NT2/D1 (cell line): ENCODE data around the gene YAP1.
A peak's percentile ranks its signal among the peaks of the same experiment; 100 is the strongest.
"Not testable (repeated sequence)": the region's sequence is repeated elsewhere in the genome, so short reads cannot be mapped to it uniquely, and the experiment has no call there.

Experiments
- DNase-seq: peaks from one replicate; pipeline ENCODE4 v3.0.0-alpha.2; 2011; ENCODE audit warnings: low read depth, low spot score
- H3K27me3 ChIP-seq: 2 replicates; pipeline ENCODE4 v1.6.0; 2011; ENCODE audit warnings: mild to moderate bottlenecking; ENCODE audit not compliant: insufficient read length, insufficient read depth
- H3K36me3 ChIP-seq: 2 replicates; pipeline ENCODE4 v1.6.1; 2011; ENCODE audit warnings: mild to moderate bottlenecking, low read length, mixed read lengths; ENCODE audit not compliant: insufficient read depth, insufficient read length
- H3K4me1 ChIP-seq: 2 replicates; pipeline ENCODE4 v1.5.1; 2011; ENCODE audit not compliant: insufficient read depth, insufficient read length
- H3K4me3 ChIP-seq: 2 replicates; pipeline ENCODE4 v1.5.1; 2011; ENCODE audit warnings: low read depth; ENCODE audit not compliant: insufficient read length
- H3K9ac ChIP-seq: 2 replicates; pipeline ENCODE4 v1.6.0; 2011; ENCODE audit warnings: low read depth; ENCODE audit not compliant: insufficient read length
- H3K9me3 ChIP-seq: 2 replicates; pipeline ENCODE4 v1.5.1; 2011; ENCODE audit warnings: mild to moderate bottlenecking, low read length; ENCODE audit not compliant: insufficient read depth
- SUZ12 ChIP-seq: IDR thresholded peaks from 2 replicates; pipeline ENCODE4 v1.6.1; 2011; ENCODE audit not compliant: insufficient read length, insufficient read depth; ENCODE audit errors: extremely low read depth
- YY1 ChIP-seq: IDR thresholded peaks from 2 replicates; pipeline ENCODE4 v1.6.1; 2011; ENCODE audit not compliant: insufficient read length, insufficient read depth
- ZNF274 ChIP-seq: IDR thresholded peaks from 2 replicates; pipeline ENCODE4 v1.6.1; 2011; ENCODE audit warnings: mild to moderate bottlenecking, low read depth, low read length

Gene YAP1

DNA sequence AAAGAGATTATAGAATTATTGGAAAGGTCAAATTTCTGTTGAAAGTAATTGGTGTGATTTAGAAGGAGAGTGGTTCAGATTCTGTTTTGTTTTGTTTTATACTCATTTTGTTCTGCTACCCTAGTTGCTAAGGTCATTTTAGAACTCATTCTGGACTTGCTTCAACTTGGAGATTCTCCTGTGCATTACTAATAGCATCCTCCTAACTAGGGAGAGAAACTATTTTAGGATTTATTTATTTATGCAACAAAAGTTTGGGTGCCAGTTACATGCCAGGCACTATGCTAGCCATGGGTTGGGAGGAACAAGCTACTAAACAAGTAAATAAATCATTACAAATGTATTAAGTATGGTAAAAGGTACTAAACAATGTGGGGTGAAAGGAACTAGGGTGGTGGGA is 84.0 kb downstream of the YAP1 start:
- no peaks in the 10 kb centered on the region for H3K36me3 ChIP-seq
- DNase-seq, result no peak

DNA sequence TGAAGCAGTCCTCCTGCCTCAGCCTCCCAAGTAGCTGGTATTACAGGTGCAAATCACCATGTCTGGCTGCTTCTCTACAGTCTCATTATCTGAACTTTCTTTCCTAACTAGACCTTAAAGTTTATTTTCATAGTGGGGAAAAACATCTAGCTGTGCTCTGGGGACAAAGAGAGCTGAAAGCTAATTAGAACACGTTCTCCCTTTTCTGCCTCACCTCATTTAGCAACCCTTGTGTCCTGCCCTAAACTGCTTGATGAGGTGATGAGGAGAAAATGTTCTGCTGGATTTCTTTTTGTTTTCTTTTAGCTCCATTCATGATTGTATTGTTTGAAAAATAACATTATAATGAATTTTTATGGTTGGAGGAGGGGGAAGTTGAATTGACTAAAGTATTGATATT is 84.7 kb downstream of the YAP1 start:
- TF ChIP-seq YY1, result no peak
- TF ChIP-seq SUZ12, result no peak
- no peak for TF ChIP-seq ZNF274
- no peaks in the 10 kb centered on the region for H3K36me3 ChIP-seq
- peaks cover 9% of the 10 kb centered on the region; the same call in 1 of the 2 replicates for H3K9me3 ChIP-seq
- H3K4me1 ChIP-seq, result no peaks in the 10 kb centered on the region
- H3K9ac ChIP-seq, result no peak overlapping the region
- no peaks in the 10 kb centered on the region for H3K27me3 ChIP-seq
- H3K4me3 ChIP-seq, result no peak overlapping the region
- no peak for DNase-seq

More for the DNA sequence above, 84.0 kb downstream of the YAP1 start:
- H3K9me3 ChIP-seq, result peaks cover 9% of the 10 kb centered on the region; the same call in 1 of the 2 replicates
- TF ChIP-seq ZNF274, result no peak
- TF ChIP-seq YY1, result no peak
- TF ChIP-seq SUZ12, result no peak
- H3K4me1 ChIP-seq, result no peaks in the 10 kb centered on the region
- no peaks in the 10 kb centered on the region for H3K27me3 ChIP-seq
- no peak overlapping the region for H3K4me3 ChIP-seq
- H3K9ac ChIP-seq, result no peak overlapping the region

- Histone ChIP-seq H3K4me3 (no peak overlapping the region), H3K9ac (no peak overlapping the region), H3K27me3 (no peaks in the 10 kb centered on the region), H3K36me3 (no peaks in the 10 kb centered on the region), H3K9me3 (peaks cover 9% of the 10 kb centered on the region; the same call in 1 of the 2 replicates), H3K4me1 (no peaks in the 10 kb centered on the region)
- TF ChIP-seq SUZ12, result no peak
- TF ChIP-seq ZNF274, result no peak
- no peak for TF ChIP-seq YY1
- DNase-seq, result no peak
These were observed 86.1 kb downstream of the YAP1 start for GRCh38 chr11:102196351-102196750.

DNA sequence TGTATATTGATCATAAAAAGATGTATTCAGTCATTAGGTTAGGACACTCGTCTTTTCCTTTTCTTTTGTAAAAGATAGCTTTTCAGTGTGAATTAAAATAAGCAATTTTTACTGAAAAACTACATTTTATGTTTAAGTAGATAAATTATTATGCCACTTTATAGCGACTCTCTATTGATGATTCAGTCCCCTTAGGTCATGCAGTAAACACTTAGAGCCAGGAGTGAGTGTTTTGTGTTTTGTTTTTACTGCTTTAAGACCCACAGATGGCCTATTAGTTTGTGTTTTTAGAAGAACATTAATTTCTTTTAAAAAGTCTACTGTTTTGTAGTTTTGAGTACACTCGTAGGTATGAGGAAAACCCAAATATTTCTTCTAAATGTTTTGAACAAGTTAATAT is 86.6 kb downstream of the YAP1 start:
- Histone ChIP-seq H3K27me3 (no peaks in the 10 kb centered on the region), H3K36me3 (no peaks in the 10 kb centered on the region), H3K9ac (no peak overlapping the region), H3K4me3 (no peak overlapping the region), H3K4me1 (no peaks in the 10 kb centered on the region), H3K9me3 (peaks cover 9% of the 10 kb centered on the region; the same call in 1 of the 2 replicates)
- no peak for TF ChIP-seq YY1
- no peak for DNase-seq

DNA sequence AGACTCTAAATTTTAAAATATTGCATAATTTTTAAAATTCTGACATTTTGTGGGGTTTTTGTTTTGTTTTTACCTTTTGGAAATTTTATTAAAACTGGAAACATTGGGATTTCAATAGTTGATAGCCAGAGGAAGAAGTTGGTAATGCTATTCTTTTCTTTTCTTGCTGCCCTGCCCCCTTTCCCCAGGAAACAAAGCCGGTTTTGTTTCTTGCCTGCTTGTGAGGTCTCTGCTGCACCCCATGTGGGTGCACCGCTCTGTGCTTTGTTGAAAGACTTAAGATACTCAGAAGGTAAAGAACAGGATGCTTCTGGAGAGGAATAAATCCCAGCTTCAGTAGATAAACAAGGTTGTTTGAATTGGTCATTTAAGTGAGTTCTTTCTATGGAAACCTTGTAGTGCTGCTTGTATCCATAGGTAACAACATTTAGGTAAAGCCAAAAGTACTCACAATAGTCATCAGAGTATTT is 87.5 kb downstream of the YAP1 start:
- H3K9ac ChIP-seq, result no peak overlapping the region
- H3K36me3 ChIP-seq, result no peaks in the 10 kb centered on the region
- TF ChIP-seq ZNF274 (no peak), YY1 (no peak), SUZ12 (no peak)
- DNase-seq, result peak; percentile 86
- peaks cover under 1% of the 10 kb centered on the region for H3K4me1 ChIP-seq
- no peaks in the 10 kb centered on the region for H3K27me3 ChIP-seq
- no peak overlapping the region for H3K4me3 ChIP-seq
- H3K9me3 ChIP-seq, result peaks cover 9% of the 10 kb centered on the region; the same call in 1 of the 2 replicates

- no peaks in the 10 kb centered on the region for H3K27me3 ChIP-seq
These were observed 89.4 kb downstream of the YAP1 start for GRCh38 chr11:102199673-102200072.

GRCh38 chr11:102200325-102200724 is 90.1 kb downstream of the YAP1 start:
- H3K36me3 ChIP-seq, H3K4me3 ChIP-seq, DNase-seq, H3K4me1 ChIP-seq, H3K9ac ChIP-seq, H3K27me3 ChIP-seq, H3K9me3 ChIP-seq: not testable (repeated sequence)

More at GRCh38 chr11:102199673-102200072, 89.4 kb downstream of the YAP1 start:
- peaks cover 3% of the 10 kb centered on the region for H3K4me1 ChIP-seq
- H3K9ac ChIP-seq, result no peak overlapping the region
- no peak for DNase-seq
- peaks cover 9% of the 10 kb centered on the region; the same call in 1 of the 2 replicates for H3K9me3 ChIP-seq
- H3K36me3 ChIP-seq, result no peaks in the 10 kb centered on the region
- H3K4me3 ChIP-seq, result no peak overlapping the region
- no peak for TF ChIP-seq SUZ12
- TF ChIP-seq YY1, result no peak
- no peak for TF ChIP-seq ZNF274

DNA sequence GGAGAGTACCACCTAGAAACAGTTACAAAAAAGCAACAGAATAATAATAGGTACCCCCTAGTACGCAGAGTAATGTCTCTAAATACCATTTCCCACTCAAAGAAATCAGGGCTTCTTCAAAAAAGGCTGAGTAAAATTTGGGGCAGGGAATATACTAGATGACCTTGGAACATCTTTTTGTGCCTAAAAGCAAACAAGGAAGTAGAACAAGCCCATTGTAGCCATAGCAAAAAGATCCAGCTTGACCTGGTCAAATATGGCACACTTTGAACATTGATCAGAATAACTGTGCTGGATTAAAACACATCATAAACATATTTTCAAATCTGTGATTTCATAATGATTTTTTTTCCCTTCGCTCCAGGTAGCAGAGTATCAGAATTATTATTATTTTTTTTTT is 91.5 kb downstream of the YAP1 start:
- peaks cover 3% of the 10 kb centered on the region for H3K4me1 ChIP-seq
- no peak for TF ChIP-seq YY1
- H3K27me3 ChIP-seq, result no peaks in the 10 kb centered on the region
- no peaks in the 10 kb centered on the region for H3K9me3 ChIP-seq
- peaks cover 8% of the 10 kb centered on the region for H3K36me3 ChIP-seq
- no peak overlapping the region for H3K4me3 ChIP-seq
- H3K9ac ChIP-seq, result no peak overlapping the region
- DNase-seq, result no peak
